ENCODE data around the gene SPTB.

- TF ChIP-seq TSC22D4 (tag; IDR thresholded peaks at IDR 0.05), result no peak
- TF ChIP-seq ZNF174 (CRISPR knock-in tag; IDR thresholded peaks at IDR 0.05), result no peak
- no peak for TF ChIP-seq RAD51 (IDR thresholded peaks at IDR 0.05; ENCODE audit: borderline replicate concordance, low read depth)
- TF ChIP-seq ZNF398 (CRISPR knock-in tag; IDR thresholded peaks at IDR 0.05), result no peak
These were observed 133.1 kb downstream of the SPTB start for GRCh38 chr14:64746298-64747250.

All from K562 (cell line).